HT-29 (cell line): Measurements from ENCODE around the gene NME7. TPM values are rescaled to one million over a fixed set of nuclear protein-coding genes. Genes with fewer than 3 reads are reported as not detected.

Experiments
- total RNA-seq: library from RNA; depleted of rRNA; stranded (reverse); fragments of >200 nt; shearing (Covaris generic); gene quantifications from 2 replicates; pipeline ENCODE4 v1.2.3, GENCODE V29; 2014; rRNA removed

The NME7 gene
- total RNA-seq, 1 experiment from 2014 or later: 7.1 TPM

Other genes with a start within 250 kb of the NME7 start
- 6.9 and 8.4 TPM in 2 replicates for gene BLZF1, start 398 bp upstream of the NME7 start, total RNA-seq
- gene CCDC181, start 59.7 kb upstream of the NME7 start, total RNA-seq: 0.56 TPM in 1 of 2 replicates, not detected in the other
- gene SLC19A2, start 118.1 kb upstream of the NME7 start, total RNA-seq: 15.6 and 16.8 TPM in 2 replicates
- gene F5, start 218.7 kb upstream of the NME7 start, total RNA-seq: 8.1 and 9.2 TPM in 2 replicates